SK-N-SH treated with all-trans-retinoic acid at 6 μM for 48 hours (cell line): ENCODE measurements around the gene SAMD4A.

ENCODE experiments used
- ATAC-seq: fragments of 200-7000 bp; cut with Tn5 transposase; 3 replicates; pipeline ENCODE4 v1.9.1; 2020; ENCODE audit warnings: mild to moderate bottlenecking, moderate library complexity
- ARNTL ChIP-seq: fragments of 450-650 bp; formaldehyde crosslinking; IDR thresholded peaks from 2 replicates; pipeline ENCODE4 v1.5.0; 2020; ENCODE audit warnings: low read depth, mild to moderate bottlenecking, moderate library complexity, borderline replicate concordance
- BACH2 ChIP-seq: fragments of 250-450 bp; sonication (Bioruptor Pico); IDR thresholded peaks from 2 replicates; pipeline ENCODE4 v1.9.0; 2021; ENCODE audit warnings: mild to moderate bottlenecking, borderline replicate concordance
- CSDC2 ChIP-seq: fragments of 250-450 bp; sonication (Bioruptor Pico); IDR thresholded peaks from 2 replicates; pipeline ENCODE4 v1.5.0; 2020; ENCODE audit warnings: mild to moderate bottlenecking, moderate library complexity
- ISL1 ChIP-seq: fragments of 250-450 bp; sonication (Bioruptor Pico); IDR thresholded peaks from 2 replicates; pipeline ENCODE4 v2.1.2; 2022; ENCODE audit warnings: mild to moderate bottlenecking, moderate library complexity
- OSR1 ChIP-seq: fragments of 250-450 bp; sonication (Bioruptor Pico); IDR thresholded peaks from 2 replicates; pipeline ENCODE4 v1.8.0; 2022; ENCODE audit warnings: moderate library complexity, mild to moderate bottlenecking, inconsistent platforms
- PATZ1 ChIP-seq: fragments of 250-450 bp; sonication (Bioruptor Pico); IDR thresholded peaks from 2 replicates; pipeline ENCODE4 v1.8.0; 2020; ENCODE audit warnings: mild to moderate bottlenecking, moderate library complexity, borderline replicate concordance
- RARB ChIP-seq: fragments of 250-450 bp; sonication (Bioruptor Pico); IDR thresholded peaks from 2 replicates; pipeline ENCODE4 v1.8.0; 2021; ENCODE audit warnings: mild to moderate bottlenecking, moderate library complexity
- SNAI2 ChIP-seq: fragments of 250-450 bp; sonication (Bioruptor Pico); IDR thresholded peaks from 2 replicates; pipeline ENCODE4 v1.5.0; 2020; ENCODE audit warnings: mild to moderate bottlenecking, moderate library complexity
- TCF4 ChIP-seq: fragments of 250-450 bp; sonication (Bioruptor Pico); IDR thresholded peaks from 2 replicates; pipeline ENCODE4 v1.8.0; 2021; ENCODE audit warnings: mild to moderate bottlenecking, moderate library complexity, borderline replicate concordance
- TOX ChIP-seq: fragments of 250-450 bp; sonication (Bioruptor Pico); IDR thresholded peaks from 2 replicates; pipeline ENCODE4 v1.8.0; 2021; ENCODE audit warnings: mild to moderate bottlenecking, moderate library complexity, borderline replicate concordance
- TSHZ2 ChIP-seq: fragments of 250-450 bp; sonication (Bioruptor Pico); IDR thresholded peaks from 2 replicates; pipeline ENCODE4 v1.5.0; 2020; ENCODE audit warnings: mild to moderate bottlenecking, moderate library complexity
- ZFP3 ChIP-seq: fragments of 250-450 bp; sonication (Bioruptor Pico); IDR thresholded peaks from 2 replicates; pipeline ENCODE4 v1.5.0; 2020; ENCODE audit warnings: mild to moderate bottlenecking, moderate library complexity
- ZFP30 ChIP-seq: fragments of 450-650 bp; formaldehyde crosslinking; IDR thresholded peaks from 2 replicates; pipeline ENCODE4 v1.5.0; 2022; ENCODE audit warnings: mild to moderate bottlenecking, moderate library complexity
- ZNF565 ChIP-seq: fragments of 450-650 bp; formaldehyde crosslinking; conservative IDR thresholded peaks from 2 replicates; pipeline ENCODE4 v1.5.0; 2020; ENCODE audit warnings: low read depth, mild to moderate bottlenecking, moderate library complexity
- ZNF70 ChIP-seq: fragments of 450-650 bp; formaldehyde crosslinking; IDR thresholded peaks from 2 replicates; pipeline ENCODE4 v1.5.0; 2020; ENCODE audit warnings: mild to moderate bottlenecking, moderate library complexity
- ZNF8 ChIP-seq: fragments of 450-650 bp; formaldehyde crosslinking; IDR thresholded peaks from 2 replicates; pipeline ENCODE4 v1.5.0; 2020; ENCODE audit warnings: mild to moderate bottlenecking, moderate library complexity
- TF ChIP-seq, protein P1 (sequence below): fragments of 250-450 bp; sonication (Bioruptor Pico); IDR thresholded peaks from 2 replicates; pipeline ENCODE4 v1.5.1; 2021; ENCODE audit warnings: mild to moderate bottlenecking, moderate library complexity
- TF ChIP-seq, protein P2 (sequence below): fragments of 250-450 bp; sonication (Bioruptor Pico); IDR thresholded peaks from 2 replicates; pipeline ENCODE4 v1.5.1; 2020; ENCODE audit warnings: low read depth, mild to moderate bottlenecking, moderate library complexity

Gene SAMD4A

GRCh38 chr14:54614296-54614695, 47.4 kb downstream of the SAMD4A start:
- ATAC-seq: no peak

GRCh38 chr14:54617467-54617866, 50.5 kb downstream of the SAMD4A start:
- TF ChIP-seq ZFP30 (CRISPR knock-in tag): no peak
- TF ChIP-seq ZNF70 (CRISPR knock-in tag): no peak
- TF ChIP-seq TOX (CRISPR knock-in tag): no peak
- TF ChIP-seq PATZ1 (CRISPR knock-in tag): no peak
- TF ChIP-seq ZNF565 (CRISPR knock-in tag): no peak
- TF ChIP-seq, protein P1, sequence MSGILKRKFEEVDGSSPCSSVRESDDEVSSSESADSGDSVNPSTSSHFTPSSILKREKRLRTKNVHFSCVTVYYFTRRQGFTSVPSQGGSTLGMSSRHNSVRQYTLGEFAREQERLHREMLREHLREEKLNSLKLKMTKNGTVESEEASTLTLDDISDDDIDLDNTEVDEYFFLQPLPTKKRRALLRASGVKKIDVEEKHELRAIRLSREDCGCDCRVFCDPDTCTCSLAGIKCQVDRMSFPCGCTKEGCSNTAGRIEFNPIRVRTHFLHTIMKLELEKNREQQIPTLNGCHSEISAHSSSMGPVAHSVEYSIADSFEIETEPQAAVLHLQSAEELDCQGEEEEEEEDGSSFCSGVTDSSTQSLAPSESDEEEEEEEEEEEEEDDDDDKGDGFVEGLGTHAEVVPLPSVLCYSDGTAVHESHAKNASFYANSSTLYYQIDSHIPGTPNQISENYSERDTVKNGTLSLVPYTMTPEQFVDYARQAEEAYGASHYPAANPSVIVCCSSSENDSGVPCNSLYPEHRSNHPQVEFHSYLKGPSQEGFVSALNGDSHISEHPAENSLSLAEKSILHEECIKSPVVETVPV: no peak
- no peak for TF ChIP-seq TCF4
- TF ChIP-seq CSDC2 (CRISPR knock-in tag): no peak
- TF ChIP-seq ISL1 (CRISPR knock-in tag): no peak
- no peak for TF ChIP-seq ARNTL (CRISPR knock-in tag)
- no peak for TF ChIP-seq OSR1
- no peak for TF ChIP-seq RARB (CRISPR knock-in tag)
- TF ChIP-seq ZNF8 (CRISPR knock-in tag): no peak
- no peak for TF ChIP-seq ZFP3 (CRISPR knock-in tag)
- TF ChIP-seq, protein P2, sequence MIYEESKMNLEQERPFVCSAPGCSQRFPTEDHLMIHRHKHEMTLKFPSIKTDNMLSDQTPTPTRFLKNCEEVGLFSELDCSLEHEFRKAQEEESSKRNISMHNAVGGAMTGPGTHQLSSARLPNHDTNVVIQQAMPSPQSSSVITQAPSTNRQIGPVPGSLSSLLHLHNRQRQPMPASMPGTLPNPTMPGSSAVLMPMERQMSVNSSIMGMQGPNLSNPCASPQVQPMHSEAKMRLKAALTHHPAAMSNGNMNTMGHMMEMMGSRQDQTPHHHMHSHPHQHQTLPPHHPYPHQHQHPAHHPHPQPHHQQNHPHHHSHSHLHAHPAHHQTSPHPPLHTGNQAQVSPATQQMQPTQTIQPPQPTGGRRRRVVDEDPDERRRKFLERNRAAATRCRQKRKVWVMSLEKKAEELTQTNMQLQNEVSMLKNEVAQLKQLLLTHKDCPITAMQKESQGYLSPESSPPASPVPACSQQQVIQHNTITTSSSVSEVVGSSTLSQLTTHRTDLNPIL: no peak
- ATAC-seq: no peak

More at GRCh38 chr14:54614296-54614695, 47.4 kb downstream of the SAMD4A start:
- TF ChIP-seq ZNF70 (CRISPR knock-in tag) (no peak), TSHZ2 (no peak), OSR1 (no peak), ZNF8 (CRISPR knock-in tag) (no peak), ISL1 (CRISPR knock-in tag) (no peak), BACH2 (no peak), CSDC2 (CRISPR knock-in tag) (no peak), SNAI2 (CRISPR knock-in tag) (no peak)
- TF ChIP-seq, protein P2: no peak
- TF ChIP-seq, protein P1: no peak

GRCh38 chr14:54621686-54622085, 54.8 kb downstream of the SAMD4A start:
- ATAC-seq: no peak
- TF ChIP-seq ZNF70 (CRISPR knock-in tag): no peak
- TF ChIP-seq, all 23 proteins: peak for 0
